Choroid plexus epithelial cell (primary cell): ENCODE measurements around the gene TTBK1.

Experiments
- DNase-seq: peaks from one replicate; pipeline ENCODE4 v3.0.0-alpha.2; 2010; ENCODE audit warnings: low read depth
- H3K4me3 ChIP-seq: 2 replicates; pipeline ENCODE4 v1.5.1; 2011; ENCODE audit warnings: low read depth, mild to moderate bottlenecking, control low read depth, low read length, moderate library complexity
- CTCF ChIP-seq: conservative IDR thresholded peaks from 2 replicates; pipeline ENCODE4 v1.5.1; 2011; ENCODE audit warnings: low read depth, mild to moderate bottlenecking, control low read depth, inconsistent platforms, low read length, moderate library complexity

TTBK1 gene

GRCh38 chr6:43258807-43259686, 15.8 kb downstream of the TTBK1 start:
- DNase-seq: no peak
- TF ChIP-seq CTCF: no peak
- H3K4me3 ChIP-seq: no peak overlapping the region

GRCh38 chr6:43260791-43261190, 17.5 kb downstream of the TTBK1 start:
- DNase-seq: peak; percentile 8
- no peak for TF ChIP-seq CTCF

GRCh38 chr6:43261198-43261597, 17.9 kb downstream of the TTBK1 start:
- no peak for DNase-seq
- TF ChIP-seq CTCF: no peak
- H3K4me3 ChIP-seq: no peak overlapping the region

More at GRCh38 chr6:43260791-43261190, 17.5 kb downstream of the TTBK1 start:
- H3K4me3 ChIP-seq: no peak overlapping the region

- H3K4me3 ChIP-seq: no peak overlapping the region
- TF ChIP-seq CTCF: no peak
- DNase-seq: no peak
These were observed 18.9 kb downstream of the TTBK1 start for GRCh38 chr6:43262000-43262779.

- H3K4me3 ChIP-seq: no peak overlapping the region
- no peak for DNase-seq
- TF ChIP-seq CTCF: no peak
These were observed 19.6 kb downstream of the TTBK1 start for GRCh38 chr6:43262780-43263313.

GRCh38 chr6:43263314-43264178, 20.3 kb downstream of the TTBK1 start:
- no peak overlapping the region for H3K4me3 ChIP-seq
- DNase-seq: peak; percentile 75
- TF ChIP-seq CTCF: peak; percentile 88
